ENCODE data around the gene WDR20. TPM values are rescaled to one million over a fixed set of nuclear protein-coding genes. Genes with fewer than 3 reads are reported as not detected.
"Not testable (repeated sequence)": the region's sequence is repeated elsewhere in the genome, so short reads cannot be mapped to it uniquely, and the experiment has no call there.

WDR20 gene
- total and polyA plus RNA-seq, 2 of the 8 experiments (the other 6 are each of a cell fraction or from before 2014, with no cell fraction given), result 11.2 to 26.7 TPM

DNA sequence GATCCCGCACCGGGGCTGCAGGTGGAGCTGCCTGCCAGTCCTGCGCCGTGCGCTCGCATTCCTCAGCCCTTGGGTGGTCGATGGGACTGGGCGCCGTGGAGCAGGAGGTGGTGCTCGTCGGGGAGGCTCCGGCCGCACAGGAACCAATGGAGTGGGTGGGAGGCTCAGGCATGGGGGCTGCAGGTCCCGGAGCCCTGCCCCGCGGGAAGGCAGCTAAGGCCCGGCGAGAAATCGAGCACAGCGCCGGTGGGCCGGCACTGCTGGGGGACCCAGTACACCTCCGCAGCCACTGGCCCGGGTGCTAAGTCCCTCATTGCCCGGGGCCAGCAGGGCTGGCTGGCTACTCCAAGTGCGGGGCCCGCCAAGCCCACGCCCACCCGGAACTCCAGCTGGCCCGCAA lies 4.2 kb upstream of the WDR20 start:
- 98% methylated on average over 18 of the region's 30 CpGs; no CpG with 5 or more reads in 1 of the 2 experiments for WGBS, 2 experiments (ENCODE audit: extremely low coverage in 1 of 2, insufficient coverage in 1 of 2, insufficient read length in 1 of 2, insufficient replicate concordance in 2 of 2, low coverage in 1 of 2, low lambda C conversion rate in 2 of 2, missing lambda C conversion rate in 1 of 2)
- not testable (repeated sequence) for H3K27me3 ChIP-seq (replicated peaks in 1 of 4; ENCODE audit: control insufficient read depth in 3 of 4, extremely low read depth in 1 of 4, insufficient read depth in 3 of 4, low read length in 3 of 4); H3K4ac ChIP-seq (replicated peaks; ENCODE audit: insufficient read length, low read depth, low read length); H4K20me1 ChIP-seq (replicated peaks in 1 of 2; ENCODE audit: control insufficient read depth in 1 of 2, insufficient read depth in 2 of 2, low read length in 2 of 2); H3K18ac ChIP-seq (ENCODE audit: extremely low read depth, low read length); H3K27ac ChIP-seq (ENCODE audit: low read depth, low read length); DNase-seq (ENCODE audit: low read depth in 1 of 2, low spot score in 2 of 2); FAIRE-seq; H2AFZ ChIP-seq (ENCODE audit: low read length); H2BK12ac ChIP-seq (ENCODE audit: low read depth, low read length); H3K4me1 ChIP-seq (replicated peaks in 1 of 4; ENCODE audit: control insufficient read depth in 3 of 4, insufficient read depth in 4 of 4, low read length in 3 of 4); H2AK5ac ChIP-seq (ENCODE audit: low read depth, low read length); H3K9ac ChIP-seq (replicated peaks in 1 of 4; ENCODE audit: extremely low read depth in 1 of 4, low read depth in 3 of 4, low read length in 3 of 4); H3K9me3 ChIP-seq (ENCODE audit: insufficient read depth in 2 of 2, low read depth in 1 of 2, low read length in 1 of 2); H3K23me2 ChIP-seq (ENCODE audit: low read depth, low read length); H3K56ac ChIP-seq (replicated peaks; ENCODE audit: insufficient read length, low read depth, low read length); H2BK120ac ChIP-seq (replicated peaks; ENCODE audit: low read depth, low read length); H3K36me3 ChIP-seq (ENCODE audit: control insufficient read depth in 2 of 4, insufficient read depth in 4 of 4, low read length in 3 of 4); H4K8ac ChIP-seq (ENCODE audit: extremely low read depth, insufficient read depth, low read length); H4K5ac ChIP-seq (ENCODE audit: insufficient read length, low read depth, low read length); H2BK15ac ChIP-seq (ENCODE audit: low read length); H3K4me3 ChIP-seq (ENCODE audit: extremely low read depth in 1 of 4, insufficient read depth in 2 of 4, low read depth in 3 of 4, low read length in 4 of 4); H3K4me2 ChIP-seq (ENCODE audit: insufficient read depth in 1 of 2, low read depth in 2 of 2, low read length in 2 of 2); H3K14ac ChIP-seq (ENCODE audit: insufficient read length); H4K91ac ChIP-seq (replicated peaks; ENCODE audit: insufficient read length, low read length); H3K79me1 ChIP-seq (ENCODE audit: low read depth, low read length); H2BK5ac ChIP-seq (ENCODE audit: low read depth, low read length); H2BK20ac ChIP-seq (ENCODE audit: low read length); H3K23ac ChIP-seq (ENCODE audit: insufficient read length)
- POLR2A ChIA-PET (ENCODE audit: partially characterized antibody), result interaction anchor here (1.2 kb wide), 1 partner anchor 9 kb away, joined by 3 read pairs; no protein-coding TSS in a partner anchor
- H3K79me2 ChIP-seq (ENCODE audit: control insufficient read depth in 1 of 2, insufficient read depth in 2 of 2, low read length in 2 of 2), result peaks cover 4 to 18% of the 10 kb centered on the region in 2 experiments; a peak in 3 of 4 replicates
- CTCF ChIA-PET (ENCODE audit: partially characterized antibody), result interaction anchor here (0.6 to 0.8 kb wide), 3 partner anchors 15 to 39 kb away, joined by 3 to 5 read pairs (median 3); no protein-coding TSS in a partner anchor
